Measurements from ENCODE around the gene SPR.

Gene SPR

DNA sequence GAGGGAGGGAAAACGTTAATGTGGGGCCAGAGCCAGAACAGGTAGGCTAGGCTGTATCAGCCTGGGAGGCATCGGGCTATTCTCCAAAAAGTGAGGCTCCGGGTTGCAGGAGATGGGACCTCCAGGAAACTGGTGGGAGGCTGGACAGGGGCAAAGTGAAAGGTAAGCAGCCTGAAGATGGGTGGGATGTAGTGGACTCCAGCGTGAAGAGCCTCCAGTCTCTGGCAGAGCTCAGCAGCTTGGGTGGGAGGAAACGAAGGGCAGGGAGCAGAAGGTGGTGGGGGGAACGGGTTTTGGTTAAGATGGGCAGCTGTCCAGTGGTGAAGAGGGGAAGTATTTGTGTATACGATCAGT lies 27.0 kb downstream of the SPR start:
- CTCF ChIA-PET = interaction anchor here (0.9 to 1.1 kb wide), 3 partner anchors 16 to 265 kb away, joined by 3 to 4 read pairs (median 3); no protein-coding TSS in a partner anchor
- no peaks in the 10 kb centered on the region for H3K36me3 ChIP-seq (ENCODE audit: control insufficient read depth in 2 of 2, insufficient read depth in 1 of 2, low read length in 2 of 2)
- no peaks in the 10 kb centered on the region for H3K9me3 ChIP-seq (ENCODE audit: control insufficient read depth, insufficient read depth, low read depth, low read length)
- POLR2A ChIA-PET = no interaction called here
- no peaks in the 10 kb centered on the region for H3K4me1 ChIP-seq (ENCODE audit: control insufficient read depth, insufficient read depth, low read length)
- no peak for TF ChIP-seq PRDM4 (tag by site-specific recombination; IDR thresholded peaks at IDR 0.05)
- TF ChIP-seq SCRT1 (tag by site-specific recombination; IDR thresholded peaks at IDR 0.05; ENCODE audit: borderline replicate concordance) = no peak
- no peak for TF ChIP-seq ZNF510 (tag by site-specific recombination; IDR thresholded peaks at IDR 0.05; ENCODE audit: insufficient replicate concordance)
- TF ChIP-seq ZNF677 (tag by site-specific recombination; IDR thresholded peaks at IDR 0.05) = no peak
- TF ChIP-seq, protein P1, sequence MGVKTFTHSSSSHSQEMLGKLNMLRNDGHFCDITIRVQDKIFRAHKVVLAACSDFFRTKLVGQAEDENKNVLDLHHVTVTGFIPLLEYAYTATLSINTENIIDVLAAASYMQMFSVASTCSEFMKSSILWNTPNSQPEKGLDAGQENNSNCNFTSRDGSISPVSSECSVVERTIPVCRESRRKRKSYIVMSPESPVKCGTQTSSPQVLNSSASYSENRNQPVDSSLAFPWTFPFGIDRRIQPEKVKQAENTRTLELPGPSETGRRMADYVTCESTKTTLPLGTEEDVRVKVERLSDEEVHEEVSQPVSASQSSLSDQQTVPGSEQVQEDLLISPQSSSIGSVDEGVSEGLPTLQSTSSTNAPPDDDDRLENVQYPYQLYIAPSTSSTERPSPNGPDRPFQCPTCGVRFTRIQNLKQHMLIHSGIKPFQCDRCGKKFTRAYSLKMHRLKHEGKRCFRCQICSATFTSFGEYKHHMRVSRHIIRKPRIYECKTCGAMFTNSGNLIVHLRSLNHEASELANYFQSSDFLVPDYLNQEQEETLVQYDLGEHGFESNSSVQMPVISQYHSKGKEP (tag by site-specific recombination; IDR thresholded peaks at IDR 0.05) = no peak
- TF ChIP-seq, protein P2, sequence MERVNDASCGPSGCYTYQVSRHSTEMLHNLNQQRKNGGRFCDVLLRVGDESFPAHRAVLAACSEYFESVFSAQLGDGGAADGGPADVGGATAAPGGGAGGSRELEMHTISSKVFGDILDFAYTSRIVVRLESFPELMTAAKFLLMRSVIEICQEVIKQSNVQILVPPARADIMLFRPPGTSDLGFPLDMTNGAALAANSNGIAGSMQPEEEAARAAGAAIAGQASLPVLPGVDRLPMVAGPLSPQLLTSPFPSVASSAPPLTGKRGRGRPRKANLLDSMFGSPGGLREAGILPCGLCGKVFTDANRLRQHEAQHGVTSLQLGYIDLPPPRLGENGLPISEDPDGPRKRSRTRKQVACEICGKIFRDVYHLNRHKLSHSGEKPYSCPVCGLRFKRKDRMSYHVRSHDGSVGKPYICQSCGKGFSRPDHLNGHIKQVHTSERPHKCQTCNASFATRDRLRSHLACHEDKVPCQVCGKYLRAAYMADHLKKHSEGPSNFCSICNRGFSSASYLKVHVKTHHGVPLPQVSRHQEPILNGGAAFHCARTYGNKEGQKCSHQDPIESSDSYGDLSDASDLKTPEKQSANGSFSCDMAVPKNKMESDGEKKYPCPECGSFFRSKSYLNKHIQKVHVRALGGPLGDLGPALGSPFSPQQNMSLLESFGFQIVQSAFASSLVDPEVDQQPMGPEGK (tag by site-specific recombination; IDR thresholded peaks at IDR 0.05) = no peak
- no peak for TF ChIP-seq ZNF777 (tag by site-specific recombination; IDR thresholded peaks at IDR 0.05; ENCODE audit: borderline replicate concordance)
- no peak for TF ChIP-seq ZNF366 (tag by site-specific recombination; conservative IDR thresholded peaks at IDR 0.05)
- TF ChIP-seq ZNF530 (tag by site-specific recombination; IDR thresholded peaks at IDR 0.05; ENCODE audit: low read depth) = no peak
- no peak for TF ChIP-seq ZNF423 (tag by site-specific recombination; IDR thresholded peaks at IDR 0.05)
- TF ChIP-seq, protein P3, sequence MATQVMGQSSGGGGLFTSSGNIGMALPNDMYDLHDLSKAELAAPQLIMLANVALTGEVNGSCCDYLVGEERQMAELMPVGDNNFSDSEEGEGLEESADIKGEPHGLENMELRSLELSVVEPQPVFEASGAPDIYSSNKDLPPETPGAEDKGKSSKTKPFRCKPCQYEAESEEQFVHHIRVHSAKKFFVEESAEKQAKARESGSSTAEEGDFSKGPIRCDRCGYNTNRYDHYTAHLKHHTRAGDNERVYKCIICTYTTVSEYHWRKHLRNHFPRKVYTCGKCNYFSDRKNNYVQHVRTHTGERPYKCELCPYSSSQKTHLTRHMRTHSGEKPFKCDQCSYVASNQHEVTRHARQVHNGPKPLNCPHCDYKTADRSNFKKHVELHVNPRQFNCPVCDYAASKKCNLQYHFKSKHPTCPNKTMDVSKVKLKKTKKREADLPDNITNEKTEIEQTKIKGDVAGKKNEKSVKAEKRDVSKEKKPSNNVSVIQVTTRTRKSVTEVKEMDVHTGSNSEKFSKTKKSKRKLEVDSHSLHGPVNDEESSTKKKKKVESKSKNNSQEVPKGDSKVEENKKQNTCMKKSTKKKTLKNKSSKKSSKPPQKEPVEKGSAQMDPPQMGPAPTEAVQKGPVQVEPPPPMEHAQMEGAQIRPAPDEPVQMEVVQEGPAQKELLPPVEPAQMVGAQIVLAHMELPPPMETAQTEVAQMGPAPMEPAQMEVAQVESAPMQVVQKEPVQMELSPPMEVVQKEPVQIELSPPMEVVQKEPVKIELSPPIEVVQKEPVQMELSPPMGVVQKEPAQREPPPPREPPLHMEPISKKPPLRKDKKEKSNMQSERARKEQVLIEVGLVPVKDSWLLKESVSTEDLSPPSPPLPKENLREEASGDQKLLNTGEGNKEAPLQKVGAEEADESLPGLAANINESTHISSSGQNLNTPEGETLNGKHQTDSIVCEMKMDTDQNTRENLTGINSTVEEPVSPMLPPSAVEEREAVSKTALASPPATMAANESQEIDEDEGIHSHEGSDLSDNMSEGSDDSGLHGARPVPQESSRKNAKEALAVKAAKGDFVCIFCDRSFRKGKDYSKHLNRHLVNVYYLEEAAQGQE (tag by site-specific recombination; IDR thresholded peaks at IDR 0.05) = no peak
- TF ChIP-seq ZBTB8A (tag by site-specific recombination; IDR thresholded peaks at IDR 0.05) = no peak
- H3K27ac ChIP-seq (ENCODE audit: extremely low read depth, low read depth, low read length) = no peak overlapping the region
- H3K4me3 ChIP-seq (ENCODE audit: low read depth, low read length) = no peak overlapping the region

DNA sequence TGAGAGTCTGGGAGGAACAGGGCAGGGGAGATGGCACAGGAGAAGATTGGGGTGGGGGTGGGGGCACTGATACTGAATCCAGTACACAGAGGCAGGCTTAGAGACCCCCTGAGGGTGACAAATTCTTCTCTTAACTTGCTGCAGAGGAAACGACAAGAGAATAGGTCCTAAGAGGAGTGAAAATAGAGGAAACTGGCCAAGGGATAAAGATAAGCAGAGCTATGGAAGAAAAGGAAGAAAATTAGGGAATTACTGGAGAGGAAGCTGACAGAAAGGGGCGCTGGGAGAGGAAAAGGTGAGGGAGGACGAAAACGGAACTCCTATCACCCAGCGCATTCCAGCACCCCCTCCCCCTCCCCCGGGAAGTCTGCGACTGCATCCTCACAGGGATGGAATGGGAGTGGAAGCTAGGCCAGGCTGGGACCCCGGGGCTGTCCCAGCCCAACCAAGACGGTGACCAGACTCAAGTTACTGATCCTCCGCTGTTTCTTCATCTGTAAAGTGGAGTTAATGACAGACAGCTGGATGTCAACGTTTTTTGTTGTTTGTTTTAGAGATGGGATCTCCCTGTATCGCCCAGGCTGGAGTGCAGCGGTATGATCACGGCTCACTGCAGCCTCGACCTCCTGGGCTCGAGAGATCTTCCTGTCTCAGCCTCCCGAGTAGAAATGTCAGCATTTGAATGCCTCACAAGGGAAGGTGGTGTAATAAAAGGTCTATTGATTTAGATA lies 27.5 kb downstream of the SPR start:
- H3K27ac ChIP-seq (ENCODE audit: extremely low read depth, low read depth, low read length) = no peak overlapping the region
- no peak overlapping the region for H3K4me3 ChIP-seq (ENCODE audit: low read depth, low read length)
- H3K4me1 ChIP-seq (ENCODE audit: control insufficient read depth, insufficient read depth, low read length) = no peaks in the 10 kb centered on the region
- no peaks in the 10 kb centered on the region for H3K36me3 ChIP-seq (ENCODE audit: control insufficient read depth in 2 of 2, insufficient read depth in 1 of 2, low read length in 2 of 2)
- H3K9me3 ChIP-seq (ENCODE audit: control insufficient read depth, insufficient read depth, low read depth, low read length) = no peaks in the 10 kb centered on the region
- 0 out of 2 replicates have a peak, but pooled peaks have one; percentile 41 for TF ChIP-seq ZNF449 (tag by site-specific recombination; IDR thresholded peaks at IDR 0.05)
- TF ChIP-seq, protein P1 (tag by site-specific recombination; IDR thresholded peaks at IDR 0.05) = no peak
- CTCF ChIA-PET = interaction anchor here (0.5 to 3.4 kb wide), 6 partner anchors 11 to 1438 kb away, joined by 3 to 11 read pairs (median 3); no protein-coding TSS in a partner anchor
- POLR2A ChIA-PET = no interaction called here

Data from HEK293 (cell line).